COLO829 (cell line): ENCODE measurements around the gene MLLT10.
"Not testable (repeated sequence)": the region's sequence is repeated elsewhere in the genome, so short reads cannot be mapped to it uniquely, and the experiment has no call there.

ENCODE experiments used
- DNase-seq: peaks from one replicate; pipeline ENCODE4 v3.0.0; 2012; ENCODE audit warnings: low spot score

Gene MLLT10

DNA sequence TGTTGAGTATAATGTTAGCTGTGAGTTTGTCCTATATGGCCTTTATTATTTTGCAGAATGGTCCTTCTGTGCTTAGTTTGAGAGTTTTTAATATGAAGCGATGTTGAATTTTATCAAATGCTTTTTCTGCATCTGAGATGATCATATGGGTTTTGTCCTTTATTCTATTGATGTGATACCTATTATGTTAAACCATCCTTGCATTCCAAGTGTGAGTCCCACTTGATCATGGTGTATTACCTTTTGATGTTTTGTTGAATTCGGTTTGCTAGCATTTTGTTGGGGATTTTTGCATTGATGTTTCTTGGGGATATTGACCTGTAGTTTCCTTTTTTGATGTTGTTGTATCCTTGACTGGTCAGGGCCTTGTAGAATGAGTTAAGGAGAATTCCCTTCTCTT is 166.4 kb downstream of the MLLT10 start:
- DNase-seq: no peak

DNA sequence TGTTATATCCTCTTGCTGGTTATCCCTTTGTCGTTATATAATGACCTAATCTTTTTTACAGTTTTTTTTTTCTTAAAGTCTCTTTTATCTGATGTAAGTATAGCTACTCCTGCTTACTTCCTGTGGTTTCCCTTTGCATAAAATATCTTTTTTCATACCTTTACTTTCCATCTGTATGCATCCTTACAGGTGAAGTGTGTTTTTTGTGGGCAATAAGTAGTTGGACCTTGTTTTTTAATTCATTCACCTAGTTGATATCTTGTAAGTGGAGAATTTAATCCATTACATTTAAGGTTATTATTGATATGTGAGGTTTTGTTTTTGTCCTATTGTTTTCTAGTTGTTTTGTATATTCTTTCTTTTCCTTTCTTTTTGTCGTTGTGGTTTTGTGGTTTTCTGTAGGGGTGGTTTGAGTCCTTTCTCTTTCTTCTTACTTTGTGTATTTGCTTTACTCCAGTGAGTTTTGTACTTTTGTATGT is 168.6 kb downstream of the MLLT10 start:
- no peak for DNase-seq

DNA sequence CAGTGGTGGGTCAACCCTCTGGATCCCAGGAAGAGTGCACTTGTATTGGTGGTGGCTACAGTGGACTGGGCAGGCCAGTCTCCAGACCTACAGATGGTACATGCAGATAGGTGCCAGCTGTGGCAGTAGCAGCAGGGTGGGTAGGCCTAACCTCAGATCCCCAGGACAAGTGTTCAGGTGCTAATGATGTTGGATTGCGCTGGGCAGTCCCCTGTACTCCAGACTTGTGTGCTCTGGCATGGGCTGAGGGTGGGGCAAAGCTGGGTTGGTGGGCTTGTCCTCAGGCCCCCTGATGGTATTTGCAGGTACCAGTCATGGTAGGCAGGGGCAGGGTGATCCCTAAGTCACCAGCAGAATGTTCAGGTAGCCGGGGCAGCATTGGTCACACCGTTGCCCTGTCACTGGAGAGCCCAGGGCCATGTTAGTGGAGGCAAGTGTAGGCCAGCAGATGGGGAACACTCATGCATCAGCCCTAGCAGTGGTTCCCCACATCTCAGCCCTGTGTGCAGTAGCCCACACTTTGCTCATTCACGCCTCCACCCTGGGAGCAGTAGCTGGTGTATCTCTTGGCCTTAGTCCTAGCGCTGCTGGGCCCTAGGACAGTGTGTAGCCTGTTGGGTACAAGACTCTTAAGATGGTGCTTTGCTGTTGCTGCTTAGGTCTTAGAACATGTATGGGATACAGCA is 171.3 kb downstream of the MLLT10 start:
- DNase-seq: no peak

GRCh38 chr10:21705828-21706176 is 171.8 kb downstream of the MLLT10 start:
- DNase-seq: no peak

DNA sequence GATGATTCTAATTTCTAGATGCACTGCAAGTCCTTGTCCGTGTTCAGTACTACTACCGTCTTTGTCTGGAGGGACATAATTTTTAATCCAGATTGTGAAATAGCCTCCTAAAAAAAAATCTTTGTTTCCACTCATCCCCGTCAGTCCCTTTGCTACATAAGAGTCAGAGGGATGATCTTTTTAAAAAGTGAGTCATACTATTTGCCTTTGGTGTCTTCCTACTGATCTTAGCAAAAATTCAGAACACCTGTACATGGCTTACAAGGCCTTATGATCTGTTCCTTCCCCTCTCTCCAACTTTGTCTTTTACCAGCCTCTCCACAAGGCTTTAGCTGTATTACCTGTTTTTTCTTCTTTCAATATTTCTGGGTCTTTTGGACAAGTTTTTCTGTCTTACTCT is 173.5 kb downstream of the MLLT10 start:
- DNase-seq: no peak

GRCh38 chr10:21712975-21713374 is 178.9 kb downstream of the MLLT10 start:
- no peak for DNase-seq

- peak; percentile 67 for DNase-seq
Measured at GRCh38 chr10:21715531-21716195, 181.6 kb downstream of the MLLT10 start.

DNA sequence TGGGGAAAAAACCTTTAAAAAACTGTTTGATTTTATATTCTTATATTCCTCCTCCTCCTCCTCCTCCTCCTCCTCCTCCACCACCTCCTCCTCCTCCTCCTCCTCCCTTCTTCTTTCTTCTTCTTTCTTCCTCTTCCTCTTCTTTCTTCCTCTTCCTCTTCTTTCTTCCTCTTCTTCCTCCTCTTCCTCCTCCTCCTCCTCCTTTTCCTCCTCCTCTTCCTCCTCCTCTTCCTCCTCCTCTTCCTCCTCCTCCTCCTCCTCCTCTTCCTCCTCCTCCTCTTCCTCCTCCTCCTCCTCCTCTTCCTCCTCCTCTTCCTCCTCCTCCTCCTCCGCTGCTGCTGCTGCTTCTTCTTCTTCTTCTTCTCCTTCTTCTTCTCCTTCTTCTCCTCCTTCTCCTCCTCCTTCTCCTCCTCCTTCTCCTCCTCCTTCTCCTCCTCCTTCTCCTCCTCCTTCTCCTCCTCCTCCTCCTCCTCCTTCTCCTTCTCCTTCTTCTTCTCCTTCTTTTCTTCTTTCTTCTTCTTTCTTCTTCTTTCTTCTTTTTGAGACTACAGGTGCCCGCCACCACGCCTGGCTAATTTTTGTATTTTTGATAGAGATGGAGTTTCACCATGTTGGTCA is 183.5 kb downstream of the MLLT10 start:
- not testable (repeated sequence) for DNase-seq

DNA sequence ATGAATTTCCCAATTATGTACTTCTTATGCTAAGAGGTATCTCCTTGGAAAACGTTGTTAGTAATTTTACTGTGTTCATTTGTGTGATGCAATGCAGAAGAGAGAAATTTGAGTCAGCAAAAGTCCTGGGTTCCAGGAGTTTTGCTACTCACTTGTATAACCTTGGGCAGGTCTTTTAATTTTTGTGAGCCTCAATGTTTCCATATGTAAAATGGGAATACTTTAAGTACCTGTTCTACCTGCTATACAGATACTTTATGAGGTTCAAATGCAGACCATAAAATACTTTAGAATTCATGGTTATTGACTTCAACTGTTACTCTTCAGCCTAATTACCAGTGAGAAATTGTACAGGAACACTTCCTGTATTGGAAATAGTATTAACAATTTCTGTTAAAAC is 185.5 kb downstream of the MLLT10 start:
- DNase-seq: no peak

DNA sequence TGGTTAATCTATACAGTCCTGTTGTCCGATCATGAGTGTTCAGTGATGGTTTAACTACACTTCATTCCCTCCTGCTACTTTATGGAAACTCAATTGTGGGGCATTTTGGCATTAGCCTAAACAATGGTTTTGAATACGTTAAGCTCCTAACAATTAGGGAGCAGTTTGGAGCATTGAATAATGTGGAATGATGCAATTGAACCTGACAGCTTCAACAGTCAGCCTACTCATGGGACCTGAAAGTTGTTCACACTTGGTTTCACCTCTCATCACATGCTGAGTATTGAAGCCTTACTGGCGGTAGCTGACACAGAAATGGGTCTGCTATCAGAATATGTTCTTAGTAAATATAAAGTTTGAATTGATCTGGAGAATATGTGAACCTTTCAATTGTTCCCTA is 186.1 kb downstream of the MLLT10 start:
- no peak for DNase-seq

DNA sequence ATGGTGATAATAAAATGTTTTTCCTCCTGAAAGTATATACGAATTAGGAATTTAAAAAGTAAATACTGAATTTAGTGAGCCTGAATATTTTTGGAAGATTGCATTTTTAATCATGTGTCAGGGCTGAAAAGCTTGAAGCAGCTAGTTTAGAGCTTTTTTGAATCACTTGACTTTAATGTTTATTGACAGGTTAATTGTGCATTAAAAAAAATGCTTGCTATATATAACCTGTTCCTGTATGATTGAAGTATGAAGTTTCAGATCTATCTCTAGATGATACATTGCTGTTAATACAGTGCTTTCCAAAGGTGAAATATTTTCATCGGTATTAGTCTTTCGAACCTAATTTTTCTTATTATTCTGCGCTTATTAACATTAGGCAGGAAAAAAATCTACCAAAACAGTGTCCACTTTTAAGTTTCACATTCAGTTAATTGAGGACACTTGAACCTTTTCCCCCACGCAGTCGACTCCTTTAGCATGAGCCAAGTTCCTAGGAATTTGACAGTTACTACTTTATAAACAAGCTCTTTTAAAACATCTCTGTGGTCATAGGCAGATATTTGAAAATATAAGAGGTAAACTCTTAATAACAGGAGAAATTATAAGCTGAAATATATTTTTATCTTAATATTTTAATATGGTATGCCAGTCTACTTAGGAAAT is 187.1 kb downstream of the MLLT10 start:
- no peak for DNase-seq

DNA sequence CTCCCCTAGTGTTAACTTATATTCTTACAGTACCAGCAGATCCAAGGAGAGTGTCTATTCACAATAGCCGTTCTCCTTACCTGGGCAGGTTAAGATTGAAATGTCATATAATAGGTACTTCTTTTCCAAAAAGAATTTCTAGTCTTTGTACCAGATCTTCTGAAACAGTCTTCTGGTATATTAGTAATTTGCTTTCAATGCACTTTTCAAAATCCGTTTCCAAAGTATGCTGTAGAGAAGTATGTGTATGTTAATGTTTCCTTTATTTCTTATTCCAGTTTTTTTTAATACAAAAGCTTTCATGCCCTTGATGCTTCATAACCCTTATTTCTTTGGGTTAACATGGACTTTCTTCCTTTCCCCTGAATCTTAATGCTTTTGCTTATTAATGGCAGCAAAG is 188.2 kb downstream of the MLLT10 start:
- DNase-seq: no peak

GRCh38 chr10:21724020-21724589 is 190.1 kb downstream of the MLLT10 start:
- no peak for DNase-seq

DNA sequence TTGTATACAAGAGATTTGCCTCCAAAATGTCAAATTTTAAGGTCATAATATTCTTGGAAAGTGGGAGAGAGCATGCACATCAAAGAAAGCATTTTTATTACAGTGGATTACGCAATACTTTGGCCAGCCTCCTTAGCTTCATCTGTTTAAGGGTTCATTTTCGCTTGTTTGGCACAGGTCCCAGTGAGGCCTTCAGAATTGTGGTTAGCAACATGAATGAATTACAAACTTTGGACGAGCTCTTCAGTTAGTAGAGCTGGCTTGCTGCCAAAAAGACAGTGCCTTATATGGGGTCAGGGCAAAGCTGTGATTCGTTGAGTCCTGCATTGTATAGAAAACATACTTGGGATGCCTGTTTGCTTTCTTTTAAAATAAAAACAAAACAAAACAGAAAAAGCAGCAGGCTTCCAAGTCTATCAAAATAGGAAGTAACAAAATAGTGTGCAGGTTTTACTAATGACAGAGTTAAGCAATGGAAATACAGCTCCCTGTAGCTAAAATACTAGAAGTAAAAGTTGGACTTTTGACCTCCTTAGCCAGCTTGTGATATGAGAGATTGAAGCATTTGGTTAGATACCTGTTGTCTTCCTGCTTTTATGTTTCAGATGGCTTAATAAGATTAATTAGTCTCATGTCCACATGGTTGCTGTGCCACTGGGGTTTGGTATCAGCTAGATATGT is 190.8 kb downstream of the MLLT10 start:
- peak; percentile 96 for DNase-seq

- no peak for DNase-seq
Measured at GRCh38 chr10:21726601-21727225, 192.7 kb downstream of the MLLT10 start.

DNA sequence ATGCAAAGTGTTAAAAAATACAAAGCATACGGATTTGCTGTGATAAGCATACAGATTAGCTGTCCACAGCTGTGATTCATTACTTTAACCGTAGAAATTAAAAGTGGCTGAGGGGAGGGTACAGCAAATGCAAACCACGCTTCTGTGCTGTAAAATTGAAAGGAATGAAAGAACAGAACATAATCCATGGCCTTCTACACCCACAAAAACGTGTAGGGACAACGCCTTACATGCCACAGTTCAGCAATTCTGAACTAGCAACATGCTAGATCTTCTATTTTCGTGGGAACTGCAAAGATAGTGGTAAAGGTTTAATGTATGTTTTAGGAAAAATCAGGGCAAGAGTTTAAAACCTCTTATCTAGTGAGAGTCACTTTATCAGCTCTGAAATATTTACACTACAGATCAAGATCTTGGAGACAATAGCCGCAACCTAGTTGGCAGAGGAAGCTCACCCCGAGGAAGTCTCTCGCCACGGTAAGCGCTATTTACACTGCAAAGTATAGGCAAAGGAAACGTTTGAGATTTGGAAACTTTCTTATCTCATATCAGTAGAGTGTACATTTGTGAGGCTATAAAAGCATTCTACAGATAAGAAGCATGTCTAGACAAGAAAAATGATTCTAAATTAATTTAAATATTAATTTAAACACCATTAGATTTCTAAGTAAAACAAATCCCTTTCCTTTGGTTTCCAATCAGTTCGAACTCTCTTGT is 193.6 kb downstream of the MLLT10 start:
- DNase-seq: no peak

- DNase-seq: no peak
Measured at GRCh38 chr10:21728618-21729017, 194.6 kb downstream of the MLLT10 start.

DNA sequence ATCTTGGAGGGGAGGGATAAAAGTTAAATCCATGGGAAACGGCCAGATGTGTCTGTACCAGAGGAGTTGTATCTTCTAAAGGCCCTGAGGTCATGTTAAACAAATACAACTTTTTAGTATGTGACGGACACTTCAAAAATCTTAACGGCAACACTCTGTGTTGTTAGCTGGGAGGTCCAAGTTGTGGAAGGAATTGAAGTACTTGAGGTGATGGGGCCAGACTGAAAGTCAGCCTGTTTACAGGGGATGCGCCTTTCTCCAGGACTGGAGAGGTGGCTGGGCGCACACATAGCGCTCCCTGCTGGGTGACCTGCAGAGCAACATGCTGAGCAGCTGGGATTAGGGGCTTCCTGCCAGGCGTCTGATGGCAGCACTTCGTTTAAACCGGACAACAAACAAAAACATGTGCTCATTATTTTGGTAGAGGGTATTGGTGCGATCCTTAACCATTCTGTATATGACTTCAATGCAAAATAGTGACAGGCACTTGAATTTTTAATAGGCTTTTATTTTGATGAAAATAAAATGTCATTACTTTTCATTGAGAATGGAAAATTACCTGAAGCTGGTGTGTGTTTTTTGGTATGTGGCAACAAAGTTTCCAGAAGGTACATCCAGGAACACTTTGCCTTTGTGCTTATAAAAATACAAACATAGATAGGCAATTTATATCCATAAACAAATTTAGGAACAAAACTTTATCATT is 198.2 kb downstream of the MLLT10 start:
- peak; percentile 35 for DNase-seq

- no peak for DNase-seq
Measured at GRCh38 chr10:21733710-21734109, 199.7 kb downstream of the MLLT10 start.

DNA sequence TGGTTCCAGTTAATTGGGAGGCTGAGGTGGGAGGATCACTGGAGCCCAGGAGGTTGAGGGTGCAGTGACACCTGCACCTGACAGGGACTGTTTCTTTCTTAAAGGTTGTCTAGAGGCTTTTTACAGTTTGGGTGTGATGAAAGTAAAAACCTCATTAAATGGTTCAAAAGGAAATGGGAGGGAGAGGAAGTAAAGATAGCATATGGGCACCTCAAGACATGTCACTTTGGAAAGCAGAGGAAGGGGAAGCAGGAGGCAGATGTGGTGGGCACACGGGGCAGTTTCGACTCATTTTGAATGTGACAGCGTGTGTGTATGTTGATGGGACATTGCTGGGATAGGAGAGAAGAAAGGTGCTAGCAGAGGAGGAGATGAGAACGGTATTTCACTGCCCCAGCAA is 203.1 kb downstream of the MLLT10 start:
- no peak for DNase-seq
